HepG2 (cell line): Measurements from ENCODE around the gene FAM222B. TPM values are rescaled to one million over a fixed set of nuclear protein-coding genes. Genes with fewer than 3 reads are reported as not detected.

ENCODE experiments used
- ARID2 ChIP-seq: sonication (generic); formaldehyde crosslinking; IDR thresholded peaks from 2 replicates; pipeline ENCODE4 v1.8.1; 2022; ENCODE audit warnings: mild to moderate bottlenecking, missing genetic modification reagents, borderline replicate concordance
- CENPX ChIP-seq: sonication (generic); formaldehyde crosslinking; IDR thresholded peaks from 2 replicates; pipeline ENCODE4 v1.9.0; 2021; ENCODE audit warnings: mild to moderate bottlenecking, missing genetic modification reagents, moderate library complexity
- HOXA3 ChIP-seq: sonication (generic); formaldehyde crosslinking; IDR thresholded peaks from 2 replicates; pipeline ENCODE4 v1.5.0; 2020; ENCODE audit warnings: missing genetic modification reagents
- IKZF4 ChIP-seq: sonication (generic); formaldehyde crosslinking; IDR thresholded peaks from 2 replicates; pipeline ENCODE4 v1.5.1; 2020; ENCODE audit warnings: borderline replicate concordance, mild to moderate bottlenecking, low read depth, missing genetic modification reagents; ENCODE audit errors: not compliant biosample characterization
- MAF1 ChIP-seq: sonication (generic); formaldehyde crosslinking; IDR thresholded peaks from 2 replicates; pipeline ENCODE4 v1.5.0; 2020; ENCODE audit warnings: missing genetic modification reagents, borderline replicate concordance
- PPARG ChIP-seq: conservative IDR thresholded peaks from 2 replicates; pipeline ENCODE4 v1.6.1; 2016; ENCODE audit warnings: missing biosample characterization, missing genetic modification reagents
- RBM22 ChIP-seq: fragments of 200-400 bp; formaldehyde crosslinking; optimal IDR thresholded peaks from 2 replicates; pipeline ENCODE3; 2017; ENCODE audit warnings: mild to moderate bottlenecking, low read length, moderate library complexity
- RFX5 ChIP-seq: IDR thresholded peaks from 2 replicates; pipeline ENCODE4 v1.6.1; 2011; ENCODE audit warnings: low read depth, low read length, improper control_type of control experiment
- SP4 ChIP-seq: sonication (generic); formaldehyde crosslinking; IDR thresholded peaks from 2 replicates; pipeline ENCODE4 v1.8.1; 2023; ENCODE audit warnings: mild to moderate bottlenecking, missing genetic modification reagents
- SRSF4 ChIP-seq: fragments of 200-400 bp; formaldehyde crosslinking; IDR thresholded peaks from one replicate; pipeline ENCODE4 v1.6.1; 2018; ENCODE audit warnings: mild to moderate bottlenecking, low read depth, low read length, moderate library complexity; ENCODE audit not compliant: poor library complexity, severe bottlenecking
- SSRP1 ChIP-seq: IDR thresholded peaks from 2 replicates; pipeline ENCODE4 v1.6.1; 2016; ENCODE audit warnings: control low read depth
- TCF7 ChIP-seq: sonication (generic); IDR thresholded peaks from 2 replicates; pipeline ENCODE4 v1.6.1; 2016; ENCODE audit warnings: antibody characterized with exemption, low read depth
- TCF7L2 ChIP-seq: IDR thresholded peaks from 2 replicates; pipeline ENCODE4 v1.6.1; 2011; ENCODE audit warnings: mild to moderate bottlenecking, low read depth, low read length, moderate library complexity
- TP53 ChIP-seq: sonication (generic); formaldehyde crosslinking; conservative IDR thresholded peaks from 2 replicates; pipeline ENCODE4 v1.4.0; 2020; ENCODE audit warnings: missing genetic modification reagents
- ZBTB10 ChIP-seq: sonication (generic); formaldehyde crosslinking; IDR thresholded peaks from 2 replicates; pipeline ENCODE4 v1.4.0; 2020; ENCODE audit warnings: missing genetic modification reagents, borderline replicate concordance
- ZBTB38 ChIP-seq: sonication (generic); formaldehyde crosslinking; IDR thresholded peaks from 2 replicates; pipeline ENCODE4 v1.5.1; 2020; ENCODE audit warnings: mild to moderate bottlenecking, missing genetic modification reagents
- ZFP41 ChIP-seq: sonication (generic); formaldehyde crosslinking; IDR thresholded peaks from 2 replicates; pipeline ENCODE4 v1.4.0; 2020; ENCODE audit warnings: mild to moderate bottlenecking, missing genetic modification reagents, borderline replicate concordance
- ZNF292 ChIP-seq: sonication (generic); formaldehyde crosslinking; IDR thresholded peaks from 2 replicates; pipeline ENCODE4 v1.8.1; 2022; ENCODE audit warnings: mild to moderate bottlenecking, low read depth, missing genetic modification reagents, borderline replicate concordance
- ZNF335 ChIP-seq: sonication (generic); formaldehyde crosslinking; IDR thresholded peaks from 2 replicates; pipeline ENCODE4 v1.4.0; 2020; ENCODE audit warnings: missing genetic modification reagents
- ZNF609 ChIP-seq: sonication (generic); formaldehyde crosslinking; IDR thresholded peaks from 2 replicates; pipeline ENCODE4 v1.4.0; 2020; ENCODE audit warnings: mild to moderate bottlenecking, missing genetic modification reagents, borderline replicate concordance
- ZNF615 ChIP-seq: sonication (generic); formaldehyde crosslinking; IDR thresholded peaks from 2 replicates; pipeline ENCODE4 v1.5.0; 2020; ENCODE audit warnings: mild to moderate bottlenecking, missing genetic modification reagents, borderline replicate concordance
- ZNF678 ChIP-seq: sonication (generic); formaldehyde crosslinking; IDR thresholded peaks from 2 replicates; pipeline ENCODE4 v1.4.0; 2020; ENCODE audit warnings: mild to moderate bottlenecking, missing genetic modification reagents
- ZNF747 ChIP-seq: sonication (generic); formaldehyde crosslinking; IDR thresholded peaks from 2 replicates; pipeline ENCODE4 v1.8.1; 2023; ENCODE audit warnings: missing genetic modification reagents, mild to moderate bottlenecking, borderline replicate concordance
- polyA plus RNA-seq, 8 experiments: library from polyadenylated mRNA; depleted of rRNA in 3 of 8; stranded (reverse) in 7 of 8; unstranded in 1 of 8; fragments of >200 nt; fragmentation: Illumina TruSeq in 4 of 8; extraction: Trizol in 4 of 8; gene quantifications; 2 replicates each; pipeline versions ENCODE4 v1.2.1 to v1.2.3, GENCODE V29; 2011 to 2016; ENCODE audit warnings: low read depth in 4 of 8, missing spikeins in 1 of 8, mixed read lengths in 1 of 8; ENCODE audit not compliant: insufficient read depth in 1 of 8
- total RNA-seq, 5 experiments: library from RNA; depleted of rRNA; stranded (reverse); fragments of >200 nt; fragmentation: Illumina TruSeq; extraction: Trizol; gene quantifications; 2 replicates each; pipeline ENCODE4 v1.2.3, GENCODE V29; 2016; ENCODE audit warnings: low read depth in 1 of 5

Gene FAM222B
- total and polyA plus RNA-seq, 2 of the 13 experiments (the other 11 are each of a cell fraction or from before 2014, with no cell fraction given) = 3.5 to 7.3 TPM

- TF ChIP-seq ZNF609 (CRISPR knock-in tag) (no peak), IKZF4 (CRISPR knock-in tag) (no peak), ZNF747 (CRISPR knock-in tag) (0 out of 2 replicates have a peak, but pooled peaks have one; percentile 16), ARID2 (CRISPR knock-in tag) (no peak), HOXA3 (CRISPR knock-in tag) (no peak), CENPX (CRISPR knock-in tag) (no peak), ZBTB38 (CRISPR knock-in tag) (peak; percentile 63; the same call in 1 of the 2 replicates), SP4 (CRISPR knock-in tag) (0 out of 2 replicates have a peak, but pooled peaks have one; percentile 19), SSRP1 (CRISPR knock-in tag) (peak; percentile 57), ZBTB10 (CRISPR knock-in tag) (no peak), MAF1 (CRISPR knock-in tag) (no peak), RBM22 (peak; percentile 56), TP53 (no peak), TCF7 (no peak), TCF7L2 (no peak), ZNF615 (0 out of 2 replicates have a peak, but pooled peaks have one; percentile 12), ZNF335 (no peak), SRSF4 (no peak), ZNF292 (CRISPR knock-in tag) (no peak), PPARG (CRISPR knock-in tag) (no peak), ZFP41 (CRISPR knock-in tag) (no peak), ZNF678 (CRISPR knock-in tag) (no peak), RFX5 (no peak)
Observed at GRCh38 chr17:28724500-28725165, 118.0 kb downstream of the FAM222B start (continued).
